Tibial nerve (tissue), 4 donors: ENCODE results near the gene GTPBP8. TPM values are rescaled to one million over a fixed set of nuclear protein-coding genes. Genes with fewer than 3 reads are reported as not detected.

Experiments used
- DNase-seq, 2 donors: peaks; one replicate each; pipeline ENCODE4 v3.0.0-alpha.2; 2019; ENCODE audit warnings: low spot score in 2 of 2
- H3K27ac ChIP-seq, 4 donors: fragments of 200-600 bp; sonication (generic) in 3 of 4; one replicate each; pipeline ENCODE4 v1.5.1; 2017 to 2019; ENCODE audit warnings: mild to moderate bottlenecking in 1 of 4
- H3K27me3 ChIP-seq, 2 donors: fragments of 200-600 bp; sonication (generic) in 1 of 2; one replicate each; pipeline versions ENCODE4 v1.5.1 to v1.6.0; 2017 to 2019
- H3K36me3 ChIP-seq, 3 donors: fragments of 200-600 bp; sonication (generic); one replicate each; pipeline ENCODE4 v1.5.1; 2018 to 2019
- H3K4me1 ChIP-seq, 4 donors: fragments of 200-600 bp; sonication (generic) in 3 of 4; one replicate each; pipeline ENCODE4 v1.5.1; 2017 to 2019
- H3K4me3 ChIP-seq, 4 donors: fragments of 200-600 bp; sonication (generic) in 3 of 4; one replicate each; pipeline ENCODE4 v1.5.1; 2017 to 2019; ENCODE audit warnings: mild to moderate bottlenecking in 1 of 4, moderate library complexity in 1 of 4
- H3K9me3 ChIP-seq, 4 donors: fragments of 200-600 bp; sonication (generic) in 3 of 4; one replicate each; pipeline ENCODE4 v1.5.1; 2017 to 2019
- CTCF ChIP-seq, 5 experiments: fragments of 200-600 bp in 3 of 5; fragments of 450-650 bp in 2 of 5; sonication (generic) in 3 of 5; IDR thresholded peaks; one replicate each; pipeline ENCODE4 v1.5.1; 2016 to 2019; ENCODE audit warnings: antibody characterized with exemption in 5 of 5, mild to moderate bottlenecking in 3 of 5, moderate library complexity in 2 of 5
- EP300 ChIP-seq, 2 donors: sonication (generic); formaldehyde crosslinking; IDR thresholded peaks; one replicate each; pipeline ENCODE4 v1.6.1; 2017; ENCODE audit warnings: antibody characterized with exemption in 2 of 2, mild to moderate bottlenecking in 1 of 2
- POLR2A ChIP-seq, 2 donors: fragments of 450-650 bp; IDR thresholded peaks; one replicate each; pipeline ENCODE4 v1.6.1; 2017; ENCODE audit warnings: antibody characterized with exemption in 2 of 2, mild to moderate bottlenecking in 2 of 2, moderate library complexity in 2 of 2
- WGBS, 2 donors: methylation state at CpG; one replicate each; pipeline ENCODE4 v1.1.5; 2018; 5-methylcytosine and 5-hydroxymethylcytosine counted together
- total RNA-seq, 4 donors: library from RNA; depleted of rRNA; stranded (reverse); fragments of >200 nt; gene quantifications; one replicate each; pipeline ENCODE4 v1.1.0, GENCODE V29; 2016

GTPBP8 gene
- total RNA-seq: 10 to 100 TPM; 15.9 to 55.7 (median 21.1) TPM

GRCh38 chr3:112990672-112991602 lies at the start of gene GTPBP8:
Gene GTPBP8 (plus strand): TSS chr3:112990984. CDS start chr3:112991000, 16 bp downstream.
- Histone ChIP-seq H3K9me3 (no peaks in the 10 kb centered on the region), H3K27ac (peak within 1 kb of the TSS; percentile 70 to 94 (median 89)), H3K4me3 (peak within 1 kb of the TSS; percentile 59 to 77 (median 72)), H3K4me1 (peaks cover 0 to 24% (median 10%) of the 10 kb centered on the region in 4 donors), H3K27me3 (no peaks in the 10 kb centered on the region), H3K36me3 (peaks cover 0 to 6% (median 0%) of the 10 kb centered on the region in 3 donors)
- peak; percentile 73 to 80 for DNase-seq
- WGBS, 2 donors: 1 to 2% methylated on average over 47 to 65 of the region's 70 CpGs
- TF ChIP-seq CTCF (IDR thresholded peaks at IDR 0.05) (peak in 3 of 5 experiments; percentile 4 to 51 (median 35)), POLR2A (IDR thresholded peaks at IDR 0.05) (peak; percentile 84 to 91), EP300 (IDR thresholded peaks at IDR 0.05) (peak; percentile 70 to 94)

- TF ChIP-seq CTCF (IDR thresholded peaks at IDR 0.05): no peak
- no peak for TF ChIP-seq POLR2A (IDR thresholded peaks at IDR 0.05)
- no peak for TF ChIP-seq EP300 (IDR thresholded peaks at IDR 0.05)
- Histone ChIP-seq H3K4me1 (no peaks in the 10 kb centered on the region), H3K27me3 (no peaks in the 10 kb centered on the region), H3K27ac (no peak overlapping the region), H3K4me3 (no peak overlapping the region), H3K9me3 (peaks cover 0 to 11% (median 3%) of the 10 kb centered on the region in 4 donors), H3K36me3 (no peaks in the 10 kb centered on the region)
- no peak for DNase-seq
- 67 to 74% methylated on average over 9 of the region's 9 CpGs for WGBS, 2 donors
Measured at GRCh38 chr3:112948346-112948838, 42.4 kb upstream of the GTPBP8 start.

- no peak for DNase-seq
Measured at GRCh38 chr3:112956351-112956750, 34.4 kb upstream of the GTPBP8 start.

GRCh38 chr3:112958811-112959560 lies 31.8 kb upstream of the GTPBP8 start:
- peaks cover 0 to 4% (median 0%) of the 10 kb centered on the region in 3 donors for H3K36me3 ChIP-seq
- H3K4me1 ChIP-seq: no peaks in the 10 kb centered on the region
- no peaks in the 10 kb centered on the region for H3K27me3 ChIP-seq
- peaks cover 0 to 25% (median 0%) of the 10 kb centered on the region in 4 donors for H3K9me3 ChIP-seq
- WGBS, 2 donors: 49 to 54% methylated on average over 6 of the region's 6 CpGs
- no peak overlapping the region for H3K4me3 ChIP-seq
- TF ChIP-seq EP300 (IDR thresholded peaks at IDR 0.05) (no peak), POLR2A (IDR thresholded peaks at IDR 0.05) (no peak), CTCF (IDR thresholded peaks at IDR 0.05) (no peak)
- H3K27ac ChIP-seq: no peak overlapping the region
- DNase-seq: no peak

More at GRCh38 chr3:112956351-112956750, 34.4 kb upstream of the GTPBP8 start:
- TF ChIP-seq POLR2A (IDR thresholded peaks at IDR 0.05): no peak
- TF ChIP-seq EP300 (IDR thresholded peaks at IDR 0.05): no peak
- no peak for TF ChIP-seq CTCF (IDR thresholded peaks at IDR 0.05)
- Histone ChIP-seq H3K27me3 (no peaks in the 10 kb centered on the region), H3K9me3 (peaks cover 0 to 20% (median 0%) of the 10 kb centered on the region in 4 donors), H3K36me3 (no peaks in the 10 kb centered on the region), H3K4me1 (no peaks in the 10 kb centered on the region), H3K4me3 (no peak overlapping the region), H3K27ac (no peak overlapping the region)
